GM21723 (cell line): Measurements from ENCODE around the gene FOXL3.
"Not testable (repeated sequence)": the region's sequence is repeated elsewhere in the genome, so short reads cannot be mapped to it uniquely, and the experiment has no call there.

Experiments used
- ATAC-seq: cut with Tn5 transposase; IDR thresholded peaks from one replicate; pipeline ENCODE4 v1.9.1; 2021; ENCODE audit warnings: mild to moderate bottlenecking, moderate library complexity; ENCODE audit not compliant: unreplicated experiment

Gene FOXL3

DNA sequence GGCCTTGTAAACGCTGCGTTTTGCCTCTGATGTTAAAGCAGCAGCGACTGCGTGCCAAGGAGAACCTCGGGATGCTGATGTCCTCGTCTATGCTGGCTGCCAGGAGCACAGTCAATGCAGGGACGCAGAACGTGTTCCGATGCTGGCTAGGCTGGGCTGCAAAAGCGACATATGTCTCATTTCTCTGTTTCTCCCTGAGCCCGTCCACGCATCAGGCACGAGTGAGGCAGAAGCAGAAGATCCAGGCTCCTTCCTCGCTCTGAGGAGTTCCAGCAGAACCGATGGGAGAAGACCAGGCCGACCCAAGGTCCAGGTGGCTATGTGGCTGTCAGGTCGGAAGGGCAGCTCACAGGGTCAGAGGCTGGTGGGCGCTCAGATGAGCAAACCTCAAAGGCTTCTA is 3.7 kb upstream of the FOXL3 start:
- no peak for ATAC-seq

DNA sequence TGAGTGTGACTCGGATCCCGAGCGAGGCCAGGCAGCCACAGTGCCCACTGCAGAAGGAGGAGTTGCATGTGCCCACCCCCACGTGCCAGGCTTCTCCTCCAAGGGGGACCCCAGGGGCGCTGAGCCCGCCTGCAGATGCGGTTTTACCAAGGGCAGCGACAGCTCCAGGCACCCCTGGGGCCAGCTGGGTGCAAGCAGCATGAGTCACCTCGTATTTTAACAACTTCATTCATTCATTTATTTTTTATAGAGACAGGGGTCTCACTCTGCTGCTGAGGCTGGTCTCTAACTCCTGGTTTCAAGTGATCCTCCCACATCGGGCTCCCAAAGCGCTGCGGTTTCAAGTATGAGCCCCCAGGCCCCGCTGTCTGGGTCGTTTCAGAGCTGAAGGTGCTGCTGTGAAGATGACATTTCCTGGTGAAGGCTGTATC is 1.3 kb upstream of the FOXL3 start:
- ATAC-seq: no peak

DNA sequence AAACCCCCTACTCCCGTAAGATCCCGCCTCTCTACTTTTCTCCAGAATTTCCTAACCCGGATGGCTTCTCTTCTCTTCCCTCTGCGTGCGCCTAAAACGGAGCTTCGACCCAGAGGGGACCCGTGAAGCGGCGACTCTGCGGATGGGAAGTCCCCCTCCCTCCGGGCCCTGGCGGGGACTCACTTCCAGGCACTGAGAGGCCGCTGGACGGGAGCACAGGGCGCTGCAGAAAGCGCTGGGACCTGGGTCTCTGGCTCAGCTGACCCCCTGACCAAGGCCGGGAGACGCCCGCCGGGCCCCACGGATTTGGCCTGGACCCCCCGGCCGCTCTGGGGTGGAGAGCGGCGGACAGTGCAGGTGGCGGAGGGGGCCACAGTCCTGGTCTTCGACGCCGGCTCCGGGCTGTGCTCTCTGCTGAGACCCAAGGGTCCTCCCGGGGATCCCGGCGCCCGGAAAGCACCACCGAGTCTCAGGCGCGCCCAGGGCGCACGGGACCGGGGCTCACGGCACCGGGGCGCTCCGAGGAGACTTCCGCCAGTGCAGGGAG is 688 bp upstream of the FOXL3 start:
- ATAC-seq: no peak

DNA sequence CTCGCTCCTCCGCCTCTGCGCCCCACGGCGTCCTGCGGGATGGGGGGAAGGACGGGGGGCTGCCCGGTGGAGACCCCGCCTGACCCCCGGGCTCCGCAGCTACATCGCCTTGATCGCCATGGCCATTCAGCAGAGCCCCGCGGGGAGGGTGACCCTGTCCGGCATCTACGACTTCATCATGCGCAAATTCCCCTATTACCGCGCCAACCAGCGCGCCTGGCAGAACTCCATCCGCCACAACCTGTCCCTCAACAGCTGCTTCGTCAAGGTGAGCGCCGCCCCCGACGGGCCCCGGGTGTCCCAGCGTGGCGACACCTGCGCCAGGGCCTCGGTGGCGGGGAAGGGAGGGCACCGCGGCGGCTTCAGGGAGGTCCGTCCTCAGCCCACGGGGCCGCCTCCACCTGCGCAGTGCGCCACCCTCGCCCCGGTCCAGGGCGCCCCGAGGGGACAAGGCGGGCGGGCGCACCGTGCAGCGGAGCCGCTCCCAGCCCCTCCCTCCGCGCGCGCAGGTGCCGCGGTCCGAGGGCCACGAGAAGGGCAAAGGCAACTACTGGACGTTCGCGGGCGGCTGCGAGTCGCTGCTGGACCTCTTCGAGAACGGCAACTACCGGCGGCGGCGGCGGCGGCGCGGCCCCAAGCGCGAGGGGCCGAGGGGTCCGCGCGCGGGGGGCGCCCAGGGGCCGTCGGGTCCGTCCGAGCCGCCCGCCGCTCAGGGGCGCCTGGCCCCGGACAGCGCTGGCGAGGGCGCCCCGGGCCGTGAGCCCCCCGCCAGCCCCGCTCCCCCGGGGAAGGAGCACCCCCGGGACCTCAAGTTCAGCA is 793 bp downstream of the FOXL3 start:
- ATAC-seq: no peak

DNA sequence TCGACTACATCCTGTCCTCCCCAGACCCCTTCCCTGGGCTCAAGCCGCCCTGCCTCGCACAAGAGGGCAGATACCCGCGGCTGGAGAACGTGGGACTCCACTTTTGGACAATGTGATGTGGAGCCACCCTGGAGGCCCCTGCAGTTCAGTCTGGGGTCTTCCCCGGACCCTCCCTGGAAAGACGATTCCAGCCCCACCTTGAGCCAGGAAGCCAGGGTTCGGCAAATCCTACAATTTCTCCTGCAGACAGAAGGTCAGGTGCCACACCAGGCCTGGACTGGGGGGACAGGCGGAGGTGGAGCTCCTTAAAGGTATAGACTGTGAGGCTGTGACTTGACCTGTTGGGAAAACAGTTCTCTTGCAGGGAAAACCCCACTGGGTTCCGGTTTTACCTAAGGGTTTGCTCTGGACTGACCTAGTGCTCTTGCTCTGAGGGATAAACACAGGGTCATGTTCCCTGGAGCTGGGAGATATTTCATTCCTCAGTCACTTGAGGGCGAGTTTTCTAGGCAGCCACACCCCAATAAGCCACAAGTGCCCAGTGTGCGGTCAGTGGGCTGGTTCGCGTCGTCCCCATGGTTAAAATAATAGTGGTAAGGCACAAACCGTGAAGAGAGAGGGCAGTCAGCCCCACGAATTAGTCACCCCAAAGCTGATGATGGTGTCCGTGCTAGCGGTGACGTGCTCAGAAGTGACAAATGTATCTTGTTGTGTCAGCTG is 1.6 kb downstream of the FOXL3 start:
- ATAC-seq: no peak

DNA sequence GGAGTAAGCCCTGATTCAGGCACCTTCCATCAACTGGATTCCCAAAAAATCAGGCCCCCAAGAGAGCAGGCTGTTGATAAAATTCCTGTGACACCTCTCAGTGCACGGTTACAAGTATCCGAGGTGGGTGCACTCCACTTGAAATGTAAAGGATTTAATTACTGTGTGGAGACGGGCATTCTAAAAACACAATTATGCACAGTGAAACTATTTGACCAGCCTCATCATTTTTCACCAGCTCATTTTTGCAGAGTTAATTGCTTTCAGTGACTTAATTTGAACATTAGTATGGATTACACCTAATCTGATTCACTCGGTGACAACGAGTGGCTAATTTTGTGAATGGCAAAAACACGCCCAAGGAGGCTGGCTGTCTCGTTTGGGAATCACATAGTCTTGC is 2.3 kb downstream of the FOXL3 start:
- ATAC-seq: no peak

DNA sequence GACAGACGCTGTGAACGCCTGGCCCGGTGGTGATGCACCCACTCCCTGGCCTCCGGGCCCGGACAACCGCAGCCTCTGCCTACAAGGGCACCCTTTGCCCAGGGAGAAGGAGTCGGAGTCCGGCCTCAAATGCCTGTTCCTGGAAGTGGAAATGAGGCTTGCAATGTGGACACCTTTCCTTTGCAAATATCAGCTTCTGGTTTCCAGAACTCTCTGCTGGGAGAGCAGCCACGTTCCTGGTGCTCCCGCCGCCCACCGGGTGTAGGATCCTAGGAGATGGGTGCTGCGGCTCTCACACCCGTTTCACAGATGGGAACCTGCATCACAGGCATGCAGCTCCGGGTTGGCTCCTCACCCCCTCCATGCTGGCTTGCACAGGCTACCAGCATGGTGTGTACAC is 2.9 kb downstream of the FOXL3 start:
- ATAC-seq: no peak

DNA sequence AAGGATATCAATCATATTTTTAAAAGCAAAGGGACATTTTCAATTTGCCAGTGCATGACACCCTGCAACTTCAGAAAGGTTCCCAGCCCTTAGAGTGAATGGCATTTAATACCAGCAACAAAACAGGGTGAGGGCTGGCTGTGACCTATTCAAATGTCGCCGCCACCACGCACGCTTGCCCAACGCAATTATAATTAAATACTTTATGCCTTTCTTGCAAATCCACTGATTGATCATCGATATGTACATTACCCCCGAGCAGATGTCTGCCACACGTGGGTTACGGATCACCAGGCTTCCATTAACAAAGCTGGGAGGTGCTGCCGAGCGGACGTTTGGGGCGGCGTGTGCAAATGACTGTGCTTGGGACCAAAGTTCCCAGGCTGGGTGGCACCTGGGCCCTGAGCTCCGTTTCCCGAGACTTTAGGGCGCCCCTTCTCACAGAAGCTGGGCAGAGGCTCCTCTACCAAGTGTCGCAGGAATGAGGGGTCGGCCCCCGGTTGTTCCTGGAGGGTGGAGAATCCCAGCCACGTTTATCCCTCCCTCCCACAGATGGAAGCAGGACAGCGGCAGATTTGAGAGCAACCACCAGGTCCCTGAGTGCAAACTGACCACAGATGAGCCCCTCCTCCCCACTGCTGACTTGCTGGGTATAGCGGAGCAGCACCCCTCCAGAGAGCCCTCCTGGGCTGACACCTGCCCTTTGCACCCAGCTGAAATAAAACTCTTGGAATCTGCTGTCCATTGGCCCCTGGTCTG is 3.9 kb downstream of the FOXL3 start:
- no peak for ATAC-seq

DNA sequence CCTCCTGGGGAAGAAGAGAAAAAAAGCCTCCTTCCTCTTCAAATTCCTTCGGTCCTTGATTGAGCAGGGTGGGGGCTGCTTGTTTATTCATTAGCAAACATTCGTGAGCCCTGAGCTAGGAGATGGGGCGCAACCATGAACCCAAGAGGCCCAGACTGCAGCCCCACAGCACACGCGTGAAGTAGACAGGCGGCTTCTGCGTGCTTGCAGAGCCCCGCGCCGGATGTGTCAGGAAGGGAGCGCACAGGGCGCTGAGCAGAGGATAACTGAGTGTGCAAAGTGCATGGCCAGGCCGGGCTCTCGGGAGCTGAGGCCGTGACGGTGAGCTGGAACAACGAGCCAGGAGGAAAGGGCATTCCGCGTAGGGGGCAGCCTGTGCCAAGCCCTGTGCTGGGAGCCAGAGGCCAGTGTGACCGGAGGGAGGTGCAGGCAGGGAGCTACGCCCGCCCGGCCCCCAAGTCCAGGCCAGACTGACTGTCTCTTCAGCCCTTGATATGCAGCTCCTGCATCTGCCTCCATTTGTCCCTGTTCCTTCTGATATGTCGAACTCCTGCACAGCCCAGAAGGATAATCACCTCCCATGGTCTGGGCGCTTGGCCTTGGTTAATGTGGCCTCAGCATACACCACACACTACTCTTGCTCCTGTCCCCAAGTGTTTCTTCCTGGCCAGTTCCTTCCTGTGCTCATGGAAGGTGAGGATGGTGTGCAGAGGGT is 4.6 kb downstream of the FOXL3 start:
- no peak for ATAC-seq

DNA sequence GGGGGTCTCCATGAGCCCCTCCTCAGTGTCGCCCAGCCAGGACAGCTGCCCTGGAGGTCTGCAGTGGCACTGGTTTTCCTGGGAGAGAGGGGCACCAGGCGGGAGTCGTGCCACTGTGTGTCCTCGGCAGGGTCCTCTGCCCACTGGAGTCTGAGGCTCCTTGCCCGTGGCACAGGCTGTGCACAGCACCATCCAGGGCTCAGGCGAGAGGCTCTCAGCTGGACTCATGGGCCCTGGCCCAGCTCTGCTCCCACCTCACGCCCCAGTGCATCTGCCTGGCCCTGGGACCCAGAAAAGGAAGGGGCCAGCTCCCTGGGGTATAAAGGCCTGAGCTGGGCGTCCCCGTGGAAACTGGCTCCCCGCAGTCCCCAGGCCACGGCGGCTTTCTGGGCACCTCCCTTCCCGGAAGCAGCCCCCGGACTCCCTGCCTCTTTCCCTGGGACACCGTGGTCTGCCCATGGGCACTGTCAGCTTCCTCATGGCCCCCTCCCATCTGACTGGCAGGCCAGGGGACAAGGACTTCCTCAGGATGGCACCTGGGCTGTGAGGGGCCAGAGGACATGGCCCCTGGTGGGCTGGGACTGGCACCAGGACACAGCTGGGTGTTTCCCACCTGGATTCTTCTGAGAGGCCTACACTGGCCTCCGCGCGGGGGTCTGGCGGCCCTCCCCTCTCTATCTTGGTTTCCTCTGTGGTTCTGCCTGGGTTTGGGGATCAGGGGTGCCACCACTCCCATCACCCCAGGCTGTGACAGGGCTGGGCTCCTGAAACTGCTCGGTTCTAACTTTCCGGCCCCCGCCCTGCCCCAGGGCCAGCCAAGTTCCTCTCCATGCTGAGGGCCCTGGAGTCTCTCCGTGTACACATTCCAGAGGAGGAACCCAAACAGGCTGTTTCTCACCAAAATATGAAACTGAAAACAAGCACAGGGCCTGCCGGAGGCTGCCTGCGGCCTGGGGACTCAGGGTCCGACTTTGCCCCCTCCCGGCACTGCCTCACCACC is 5.5 kb downstream of the FOXL3 start:
- ATAC-seq: no peak

DNA sequence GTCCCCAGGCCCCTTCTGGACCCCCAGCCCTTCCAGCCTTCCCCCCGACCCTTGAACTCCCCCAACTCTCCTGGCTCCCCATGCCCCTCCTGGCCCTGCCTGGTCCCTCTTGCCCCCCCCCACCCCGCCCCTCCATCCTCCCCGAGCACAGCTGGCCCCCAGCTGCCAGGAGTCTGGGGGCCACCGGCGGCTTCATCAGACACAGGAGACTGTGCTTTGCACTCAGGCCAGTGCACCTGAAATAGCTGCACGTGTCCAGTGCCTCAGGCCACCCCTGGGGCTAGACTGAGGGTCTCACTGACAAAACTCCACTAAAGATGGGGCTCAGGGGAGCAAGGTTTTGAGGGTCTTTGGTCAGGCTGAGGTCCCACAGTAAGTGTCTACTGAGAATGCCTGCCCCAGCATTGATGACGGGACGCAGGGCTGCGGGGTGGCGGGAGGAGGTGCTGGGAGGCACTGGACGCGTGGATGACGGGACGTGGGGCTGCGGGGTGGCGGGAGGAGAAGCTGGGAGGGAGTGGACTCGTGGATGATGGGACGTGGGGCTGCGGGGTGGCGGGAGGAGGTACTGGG is 6.5 kb downstream of the FOXL3 start:
- no peak for ATAC-seq

DNA sequence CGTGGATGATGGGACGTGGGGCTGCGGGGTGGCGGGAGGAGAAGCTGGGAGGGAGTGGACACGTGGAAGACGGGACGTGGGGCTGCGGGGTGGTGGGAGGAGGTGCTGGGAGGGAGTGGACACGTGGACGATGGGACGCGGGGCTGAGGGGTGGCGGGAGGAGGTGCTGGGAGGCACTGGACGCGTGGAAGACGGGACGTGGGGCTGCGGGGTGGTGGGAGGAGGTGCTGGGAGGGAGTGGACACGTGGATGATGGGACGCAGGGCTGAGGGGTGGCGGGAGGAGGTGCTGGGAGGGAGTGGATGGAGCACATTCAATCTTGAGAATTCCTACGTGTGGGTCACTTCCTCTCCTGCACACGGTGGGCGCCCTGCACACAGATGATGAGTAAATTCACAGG is 7.2 kb downstream of the FOXL3 start:
- ATAC-seq: not testable (repeated sequence)

DNA sequence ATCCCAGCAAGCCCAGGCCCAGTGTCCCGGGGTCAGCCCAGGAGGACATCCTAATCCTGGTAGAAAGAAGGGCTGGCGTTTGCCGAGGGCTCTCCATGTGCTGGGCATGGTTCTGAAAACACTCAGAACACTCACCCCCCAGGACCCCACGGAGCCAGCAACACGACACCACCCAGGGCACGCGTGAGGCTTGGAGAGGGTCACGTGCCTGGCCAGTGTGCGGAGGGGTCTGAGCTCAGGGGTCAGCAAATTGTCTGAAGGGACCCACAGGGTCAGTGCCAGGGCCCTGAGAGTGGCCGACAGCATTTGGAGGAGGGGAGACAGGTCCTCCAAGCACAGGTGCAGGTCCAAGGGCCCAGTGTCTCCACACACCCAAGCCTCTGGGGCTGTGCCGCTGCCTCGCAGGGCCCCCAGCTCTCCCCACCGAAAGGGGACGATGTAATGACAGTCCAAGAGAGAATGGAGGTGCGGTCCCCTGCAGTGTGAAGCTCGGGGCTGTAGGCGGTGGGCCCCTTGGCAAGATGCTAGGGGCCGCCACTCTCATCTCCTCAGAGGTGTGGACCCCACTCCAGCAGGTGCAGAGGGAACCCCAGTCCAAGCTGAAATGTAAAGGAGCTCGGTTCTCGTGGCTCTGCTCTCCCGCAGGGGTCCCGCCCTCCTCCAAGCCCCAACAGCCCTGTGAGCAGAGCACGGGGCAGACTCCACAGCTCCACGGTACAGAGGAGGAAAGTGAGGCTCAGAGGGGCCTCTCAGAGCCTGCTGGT is 7.8 kb downstream of the FOXL3 start:
- ATAC-seq: no peak

DNA sequence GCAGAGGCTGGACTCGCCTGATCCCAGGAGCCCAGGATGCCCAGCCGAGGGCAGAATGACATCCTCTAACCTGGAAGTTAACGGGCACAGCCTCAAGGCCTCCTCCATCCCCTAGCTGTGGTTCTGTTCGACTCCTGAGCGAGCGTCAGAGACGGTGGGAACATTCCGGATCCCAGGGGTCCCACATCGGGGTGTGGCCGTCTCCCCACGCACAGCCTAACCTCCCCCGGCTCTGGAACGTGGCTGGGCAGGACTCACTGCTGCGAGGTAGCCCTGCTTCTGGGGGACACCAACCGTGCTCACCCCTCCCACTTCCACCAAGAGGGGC is 8.4 kb downstream of the FOXL3 start:
- no peak for ATAC-seq

DNA sequence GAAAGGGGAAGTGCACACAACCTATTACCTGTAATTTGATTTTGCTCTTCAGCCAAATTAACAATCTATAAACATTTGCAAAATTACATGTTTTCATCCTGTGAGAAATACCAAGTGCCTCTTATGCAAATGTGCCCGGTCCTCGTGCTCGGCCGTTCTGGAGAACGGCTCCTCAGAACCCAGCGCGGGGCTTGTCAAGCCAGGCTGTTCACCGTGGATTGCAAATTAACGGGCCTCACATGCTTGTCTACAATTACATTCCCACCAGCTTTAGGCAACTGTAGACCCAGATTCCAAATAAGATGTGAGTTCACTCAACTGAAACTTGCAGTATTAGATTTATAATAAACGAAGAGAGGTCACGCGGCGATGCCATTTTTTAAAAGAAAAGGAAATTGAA is 8.8 kb downstream of the FOXL3 start:
- ATAC-seq: no peak

DNA sequence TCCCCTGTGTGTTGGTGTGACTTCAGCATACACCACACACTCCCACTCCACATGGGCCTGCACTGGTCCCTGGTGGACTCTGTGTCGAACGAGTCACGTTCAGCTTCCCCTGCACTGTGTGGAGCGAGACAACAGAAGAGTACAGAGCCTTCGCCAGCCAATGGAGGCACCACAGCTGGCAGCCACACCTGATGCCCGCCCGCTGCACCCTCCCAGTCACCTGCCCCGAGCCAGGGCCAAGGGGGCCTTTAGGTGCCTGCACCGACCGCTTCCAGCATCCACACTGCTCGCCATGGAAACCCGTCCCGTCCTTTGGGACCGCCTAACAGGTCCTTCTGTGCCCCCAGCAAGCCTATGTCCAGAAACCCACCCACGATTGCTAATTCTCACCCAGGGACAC is 9.2 kb downstream of the FOXL3 start:
- ATAC-seq: no peak

DNA sequence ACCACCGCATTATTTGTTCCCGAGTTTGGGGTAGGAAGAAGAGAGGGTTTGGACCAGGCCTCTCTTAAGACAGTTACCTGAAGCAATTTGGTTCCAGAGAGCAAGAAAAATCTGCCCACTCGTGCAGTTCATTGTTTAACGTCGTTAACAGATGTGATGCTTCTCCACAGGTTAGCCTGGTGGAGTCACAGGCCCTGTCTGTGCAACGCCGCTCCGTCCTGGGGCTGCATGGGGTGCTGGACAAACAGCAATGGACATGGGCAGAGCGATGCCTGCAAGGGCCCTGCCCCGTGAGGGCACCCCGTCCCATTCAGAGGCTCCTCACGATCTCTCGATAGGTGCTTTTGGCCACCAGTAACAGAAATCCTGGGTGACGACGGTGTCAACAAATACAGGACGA is 9.7 kb downstream of the FOXL3 start:
- no peak for ATAC-seq

DNA sequence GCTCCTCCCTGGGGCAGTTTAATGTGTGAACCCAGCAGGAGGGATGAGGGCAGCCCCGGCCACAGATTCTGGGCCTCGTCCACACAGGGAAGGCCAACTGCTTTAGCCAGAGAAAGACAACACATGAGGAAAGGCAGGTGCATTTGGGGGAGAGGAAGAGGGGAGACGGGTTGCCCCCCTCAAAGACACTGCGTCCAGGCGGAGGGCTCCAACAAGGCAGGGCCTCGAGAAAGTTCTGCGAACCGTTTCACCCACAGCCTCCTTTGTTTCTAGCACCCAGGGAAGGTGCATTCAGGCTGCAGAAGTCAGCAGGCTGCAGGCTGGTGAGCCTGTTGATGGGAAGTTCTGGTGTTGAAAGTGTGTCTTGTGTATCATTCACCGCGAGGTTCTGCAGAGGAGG is 10.1 kb downstream of the FOXL3 start:
- no peak for ATAC-seq
